ENCODE results near the gene HTT.

- TF ChIP-seq POLR2A (IDR thresholded peaks at IDR 0.05), result no peak
- TF ChIP-seq CTCF (IDR thresholded peaks at IDR 0.05), result no peak
These were observed 159.9 kb downstream of the HTT start for GRCh38 chr4:3234171-3235029.

Data from lower leg skin (tissue), 3 donors.